A549 (cell line): ENCODE data around the gene SYT6.

Experiments used
- BHLHE40 ChIP-seq: IDR thresholded peaks from 2 replicates; pipeline ENCODE4 v1.6.1; 2012; ENCODE audit warnings: low read depth, low read length, inconsistent platforms
- CBX8 ChIP-seq: fragments of 200-600 bp; sonication (generic); IDR thresholded peaks from 2 replicates; pipeline ENCODE4 v1.6.1; 2016
- CTCF ChIP-seq: fragments of >200 bp; sonication (Bioruptor Twin); formaldehyde crosslinking; IDR thresholded peaks from 3 replicates; pipeline ENCODE4 v1.5.1; 2016
- MAX ChIP-seq: IDR thresholded peaks from 2 replicates; pipeline ENCODE4 v1.6.1; 2012
- NPAS2 ChIP-seq: fragments of 250-450 bp; sonication (Bioruptor Pico); IDR thresholded peaks from 2 replicates; pipeline ENCODE4 v1.8.0; 2022; ENCODE audit warnings: mild to moderate bottlenecking, moderate library complexity, borderline replicate concordance

GRCh38 chr1:114092186-114093062 lies 61.2 kb downstream of the SYT6 start:
- TF ChIP-seq CTCF (no peak), MAX (no peak), NPAS2 (CRISPR knock-in tag) (no peak), CBX8 (no peak), BHLHE40 (no peak)
